HG03432 (cell line): ENCODE results near the gene TTC19.

ENCODE experiments used
- ATAC-seq: cut with Tn5 transposase; IDR thresholded peaks from one replicate; pipeline ENCODE4 v1.9.1; 2021; ENCODE audit warnings: mild to moderate bottlenecking, moderate library complexity; ENCODE audit not compliant: unreplicated experiment

The TTC19 gene

DNA sequence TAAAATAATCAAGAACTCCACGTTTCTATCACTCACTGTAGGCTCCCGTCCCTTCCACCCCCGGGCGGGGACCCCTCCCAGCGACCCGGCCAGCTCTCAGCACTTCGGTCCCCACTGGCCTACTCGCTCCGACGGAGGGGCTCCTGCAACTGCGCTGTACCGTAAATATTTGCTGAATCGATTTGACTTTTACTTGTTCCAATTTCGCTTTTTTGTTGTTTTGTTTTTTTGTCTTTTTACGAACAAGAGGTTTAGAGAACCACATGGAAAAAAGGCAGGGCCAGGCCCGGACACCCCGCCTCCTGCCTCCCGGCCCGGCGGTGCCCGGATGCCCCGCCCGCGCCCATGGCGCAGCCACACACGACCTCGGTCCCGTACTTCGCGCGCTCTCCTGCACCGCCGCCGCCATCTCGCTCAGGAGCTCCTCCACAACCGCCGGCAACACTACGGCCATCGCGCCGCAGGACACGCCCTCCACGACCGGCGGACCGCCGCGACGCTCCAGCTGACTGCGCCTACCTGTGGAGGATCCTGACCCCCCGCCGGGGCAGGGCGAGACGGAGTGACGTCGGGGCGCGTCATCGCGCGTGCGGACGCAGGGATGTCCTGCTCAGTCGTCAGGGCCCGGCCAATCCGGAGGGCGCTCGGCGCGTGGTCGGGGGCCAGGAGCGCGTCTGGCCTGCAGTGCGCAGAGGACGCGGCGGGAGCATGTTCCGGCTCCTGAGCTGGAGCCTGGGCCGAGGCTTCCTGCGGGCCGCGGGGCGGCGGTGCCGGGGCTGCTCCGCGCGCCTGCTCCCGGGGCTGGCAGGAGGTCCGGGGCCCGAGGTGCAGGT, at the start of gene TTC19, which contains the start of gene ZSWIM7:
Gene TTC19, plus strand, starts transcription at position 684 of the 833 bp plus-strand sequence. Its CDS starts 25 bp downstream, at position 709.
Gene ZSWIM7, minus strand, starts transcription at position 564 of the 833 bp plus-strand sequence. Its CDS starts 110 bp downstream, at position 454.
- ATAC-seq = peak; percentile 95

DNA sequence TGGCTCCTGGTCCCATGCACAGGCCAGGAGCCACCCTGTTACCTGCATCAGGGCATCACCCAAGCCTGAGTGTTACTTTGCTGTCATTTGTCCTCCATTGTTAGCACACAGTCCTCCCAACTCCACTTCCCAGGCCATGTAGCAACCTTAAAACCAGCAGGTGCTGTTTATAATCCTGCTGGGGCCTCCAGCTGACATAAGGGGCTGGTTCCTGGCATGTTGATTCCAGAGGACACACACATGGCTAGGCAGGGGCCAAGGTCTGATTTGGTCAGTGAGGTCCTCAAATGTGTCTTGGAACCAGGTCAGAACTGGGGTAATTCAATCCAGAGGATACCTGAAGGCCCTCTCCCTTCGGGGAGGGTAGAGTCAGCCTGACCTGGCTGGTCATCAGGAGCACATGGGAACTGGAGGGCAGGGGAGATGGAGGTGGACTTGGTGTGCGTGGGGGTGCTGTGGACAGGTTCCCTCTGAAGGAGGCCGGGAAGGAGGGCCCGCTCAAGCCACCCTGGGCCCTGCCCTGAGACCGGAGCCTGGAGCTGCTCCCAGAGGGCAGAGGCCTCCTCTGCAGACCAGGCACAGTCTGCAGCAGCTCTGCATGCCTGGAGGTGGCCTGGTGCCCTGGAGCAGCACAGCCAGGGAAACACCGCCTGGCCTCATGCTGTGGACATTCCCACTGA, 48.1 kb upstream of the TTC19 start:
- no peak for ATAC-seq

DNA sequence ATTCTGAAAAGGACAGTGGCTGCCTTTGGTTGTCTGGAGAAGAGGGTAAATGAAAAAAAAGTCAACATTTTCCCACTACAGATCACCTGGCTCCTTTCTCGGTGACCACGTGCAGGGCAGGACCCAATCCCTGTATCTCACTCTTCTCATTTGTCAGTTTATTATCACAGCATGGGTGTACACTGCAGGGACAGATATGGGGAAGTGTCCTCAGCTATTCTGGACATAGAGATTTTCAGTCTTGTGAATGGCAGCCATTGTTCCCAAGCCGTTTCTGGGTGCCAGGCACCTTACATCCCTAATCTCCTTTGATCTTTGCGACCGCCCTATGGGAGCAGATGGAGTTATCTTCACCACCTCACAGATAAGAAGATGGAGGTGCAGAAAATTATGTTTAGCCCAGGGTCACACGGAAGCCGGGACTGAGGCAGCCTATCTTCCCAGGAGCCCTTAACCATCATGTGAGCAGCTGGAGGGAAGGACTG, 47.5 kb upstream of the TTC19 start:
- no peak for ATAC-seq

DNA sequence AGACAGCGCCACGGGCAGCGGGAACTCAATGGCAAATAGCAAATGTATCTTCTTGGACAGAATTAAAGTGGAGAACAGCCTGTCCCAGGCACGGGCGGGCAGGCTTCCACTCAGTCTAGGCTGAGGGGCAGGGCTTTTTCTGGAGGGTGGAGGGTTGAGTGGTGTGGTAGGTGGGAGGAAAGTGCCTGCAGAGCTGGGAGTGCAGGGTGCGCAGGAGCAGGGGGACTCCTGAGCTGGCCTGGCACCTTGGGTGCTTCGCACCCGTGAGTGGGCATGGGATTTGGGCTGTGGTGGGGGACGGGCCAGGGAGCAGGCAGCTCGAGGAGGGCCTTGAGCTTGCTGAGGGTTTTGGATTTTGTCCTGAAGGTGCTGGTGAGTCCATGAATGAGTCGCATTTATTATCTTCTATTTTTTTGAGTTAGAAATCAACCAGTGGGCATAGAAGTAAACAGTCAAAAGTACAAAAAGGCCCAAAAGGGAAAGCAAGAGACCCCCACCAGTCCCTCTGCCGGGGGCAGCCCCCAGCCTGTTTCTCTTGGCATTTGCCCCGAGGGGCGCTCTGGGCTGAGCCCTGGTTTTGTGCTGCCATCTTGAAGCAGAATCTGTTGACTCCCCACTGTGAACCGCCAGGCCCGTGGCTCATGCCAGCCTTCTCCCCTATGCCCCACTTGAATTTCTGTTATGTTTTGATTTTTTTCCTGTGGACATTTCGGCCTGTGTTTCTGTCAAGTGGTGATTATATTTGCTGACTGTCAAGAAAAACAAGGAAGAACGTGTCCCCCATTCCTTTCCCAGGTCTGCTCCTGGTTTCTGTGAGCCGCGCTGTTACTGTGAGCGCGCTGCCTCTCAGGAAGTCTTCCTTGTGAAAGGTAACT, 46.5 kb upstream of the TTC19 start:
- ATAC-seq = no peak

GRCh38 chr17:15954222-15954621, 45.4 kb upstream of the TTC19 start:
- ATAC-seq = no peak

DNA sequence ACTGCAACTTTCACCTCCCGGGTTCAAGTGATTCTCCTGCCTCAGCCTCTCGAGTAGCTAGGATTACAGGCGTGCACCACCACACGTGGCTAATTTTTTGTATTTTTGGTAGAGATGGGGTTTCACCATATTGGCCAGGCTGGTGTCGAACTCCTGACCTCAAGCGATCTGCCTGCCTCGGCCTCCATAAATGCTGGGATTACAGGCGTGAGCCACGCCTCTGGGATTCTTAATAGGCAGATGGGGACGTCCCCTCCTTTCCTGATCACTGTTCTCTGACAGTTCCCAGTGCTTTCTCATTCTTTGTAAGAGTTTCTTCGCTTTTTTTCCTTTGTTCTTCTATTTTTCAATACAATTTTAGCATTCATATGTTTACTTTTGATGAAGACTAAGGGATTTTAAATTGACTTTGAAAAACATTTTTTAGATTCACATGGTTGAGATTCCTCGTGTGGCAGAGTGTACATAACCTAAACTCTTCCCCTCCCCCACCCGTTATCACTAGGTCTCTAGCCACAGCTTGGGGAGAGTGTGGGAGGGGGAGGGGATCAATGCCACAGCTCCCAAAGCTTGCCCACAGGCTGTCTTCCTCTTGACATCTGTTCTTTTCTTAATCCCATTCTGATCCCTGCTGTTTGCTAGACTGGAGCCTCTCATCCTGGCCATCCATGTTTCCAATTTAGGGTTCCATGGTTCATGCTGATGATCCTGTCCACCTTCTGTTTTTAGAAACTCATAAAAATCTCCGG, 43.7 kb upstream of the TTC19 start:
- ATAC-seq = no peak

GRCh38 chr17:15957206-15957605, 42.4 kb upstream of the TTC19 start:
- no peak for ATAC-seq

GRCh38 chr17:15957608-15958307, 41.9 kb upstream of the TTC19 start:
- ATAC-seq = no peak

GRCh38 chr17:15958484-15958854, 41.2 kb upstream of the TTC19 start:
- no peak for ATAC-seq

GRCh38 chr17:15963670-15964110, 35.9 kb upstream of the TTC19 start:
- no peak for ATAC-seq

- no peak for ATAC-seq
These were observed 34.1 kb upstream of the TTC19 start for GRCh38 chr17:15965528-15965927.

DNA sequence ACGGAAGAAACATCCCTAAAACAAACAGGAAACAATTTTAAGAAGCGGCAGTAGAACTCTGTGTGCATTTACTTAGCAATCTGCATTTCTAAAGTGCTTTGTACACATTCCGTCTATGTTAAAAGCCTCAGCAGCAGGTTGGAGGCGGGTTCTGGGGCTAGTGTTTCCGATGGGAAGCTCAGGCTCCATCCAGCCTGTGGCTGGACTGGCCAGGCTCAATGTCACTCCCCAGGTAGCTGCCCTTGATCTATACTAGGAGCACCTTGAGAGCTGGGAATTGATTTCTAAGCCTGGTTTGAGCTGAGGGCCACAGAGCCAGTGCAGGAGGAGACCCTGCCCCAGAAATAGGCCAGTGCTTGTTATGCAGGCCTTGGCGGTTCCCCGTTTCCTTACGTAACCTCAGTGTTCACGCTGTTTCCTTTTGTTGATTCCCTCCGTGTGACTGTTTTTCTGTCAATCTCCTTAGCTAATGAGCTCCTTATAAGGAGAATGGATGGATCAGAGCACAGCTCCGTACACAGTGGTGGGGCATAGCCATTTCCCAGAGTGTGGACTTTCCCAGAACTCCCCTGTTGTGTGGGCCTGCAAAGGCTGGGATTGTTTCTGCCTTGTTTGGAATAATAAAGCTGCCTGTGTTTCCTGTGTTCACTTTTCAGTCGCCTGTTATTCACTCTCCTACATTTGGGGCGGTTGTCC, 33.3 kb upstream of the TTC19 start:
- ATAC-seq = no peak

- ATAC-seq = no peak
These were observed 32.8 kb upstream of the TTC19 start for GRCh38 chr17:15966879-15967248.

GRCh38 chr17:15967706-15968399, 31.8 kb upstream of the TTC19 start:
- no peak for ATAC-seq

- ATAC-seq = no peak
These were observed 30.2 kb upstream of the TTC19 start for GRCh38 chr17:15969463-15969862.

GRCh38 chr17:15970500-15970899, 29.1 kb upstream of the TTC19 start:
- no peak for ATAC-seq

- no peak for ATAC-seq
These were observed 28.4 kb upstream of the TTC19 start for GRCh38 chr17:15971098-15971678.

- ATAC-seq = no peak
These were observed 27.7 kb upstream of the TTC19 start for GRCh38 chr17:15971882-15972281.
